ENCODE measurements around the gene CIZ1. TPM values are rescaled to one million over a fixed set of nuclear protein-coding genes. Genes with fewer than 3 reads are reported as not detected.

CIZ1 gene
- total RNA-seq, 1 experiment from 2014 or later = 82.9 TPM

- peak; percentile 36 for DNase-seq (ENCODE audit: low read depth)
Measured at GRCh38 chr9:128214571-128215490, 23.5 kb upstream of the CIZ1 start.

- DNase-seq (ENCODE audit: low read depth) = no peak
Measured at GRCh38 chr9:128213746-128214497, 22.6 kb upstream of the CIZ1 start.

- DNase-seq (ENCODE audit: low read depth) = no peak
Measured at GRCh38 chr9:128211981-128212281, 20.6 kb upstream of the CIZ1 start.

- no peak for DNase-seq (ENCODE audit: low read depth)
Measured at GRCh38 chr9:128211186-128211980, 20.0 kb upstream of the CIZ1 start.

- DNase-seq (ENCODE audit: low read depth) = no peak
Measured at GRCh38 chr9:128208946-128209669, 17.7 kb upstream of the CIZ1 start.

GRCh38 chr9:128208386-128208785, 17.0 kb upstream of the CIZ1 start:
- DNase-seq (ENCODE audit: low read depth) = no peak

- DNase-seq (ENCODE audit: low read depth) = no peak
Measured at GRCh38 chr9:128206916-128207910, 15.8 kb upstream of the CIZ1 start.

- no peak for DNase-seq (ENCODE audit: low read depth)
Measured at GRCh38 chr9:128206484-128206883, 15.1 kb upstream of the CIZ1 start.

- DNase-seq (ENCODE audit: low read depth) = no peak
Measured at GRCh38 chr9:128205296-128205944, 14.0 kb upstream of the CIZ1 start.

- no peak for DNase-seq (ENCODE audit: low read depth)
Measured at GRCh38 chr9:128204858-128205257, 13.5 kb upstream of the CIZ1 start.

GRCh38 chr9:128203707-128204551, 12.6 kb upstream of the CIZ1 start:
- DNase-seq (ENCODE audit: low read depth) = peak; percentile 74

GRCh38 chr9:128203024-128203706, 11.8 kb upstream of the CIZ1 start, which contains the start of gene DNM1:
Gene DNM1, plus strand, starts transcription at chr9:128203379. Its CDS starts 92 bp downstream, at chr9:128203471.
- peak; percentile 50 for DNase-seq (ENCODE audit: low read depth)

- no peak for DNase-seq (ENCODE audit: low read depth)
Measured at GRCh38 chr9:128202648-128203023, 11.3 kb upstream of the CIZ1 start.

- DNase-seq (ENCODE audit: low read depth) = peak; percentile 79
Measured at GRCh38 chr9:128201441-128202369, 10.3 kb upstream of the CIZ1 start.

GRCh38 chr9:128193469-128194096, 2.2 kb upstream of the CIZ1 start:
- no peak for DNase-seq (ENCODE audit: low read depth)

Measured in HT1080 (cell line).